Measurements from ENCODE around the gene ZNRF1. TPM values are rescaled to one million over a fixed set of nuclear protein-coding genes. Genes with fewer than 3 reads are reported as not detected.

Gene ZNRF1
- polyA plus RNA-seq, 2 of the 4 experiments (the other 2 are of a cell fraction) = 18.6 to 22.6 TPM

DNA sequence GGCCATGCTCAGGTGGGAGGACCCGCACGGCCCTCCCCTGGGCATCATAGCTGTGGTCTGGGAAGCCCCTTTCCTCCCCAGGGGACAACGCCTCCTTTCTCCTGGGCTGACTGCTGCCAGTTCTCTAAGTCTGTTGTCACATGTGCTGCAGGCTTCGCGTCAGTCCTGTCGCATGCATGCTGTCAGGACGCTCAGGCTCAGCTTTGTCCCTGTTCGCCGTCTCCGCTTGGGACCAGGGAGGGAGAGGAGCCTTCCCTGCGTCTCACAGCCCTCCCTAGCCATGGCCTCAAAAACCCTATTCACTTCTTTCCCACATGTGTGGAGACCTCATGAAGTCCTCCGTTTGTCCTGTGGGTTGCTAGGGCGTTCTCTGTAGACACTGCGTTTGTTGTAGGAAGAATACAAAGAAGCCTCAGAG, 96.4 kb downstream of the ZNRF1 start:
- FAIRE-seq = no peak
- Histone ChIP-seq H3K9me3 (no peaks in the 10 kb centered on the region), H3K4me2 (no peak overlapping the region), H3K4me3 (no peak overlapping the region), H3K4me1 (peaks cover 32% of the 10 kb centered on the region), H3K27ac (no peak overlapping the region)
- no peak for DNase-seq (ENCODE audit: low read depth in 1 of 2, low spot score in 1 of 2)
- 97% methylated on average over 14 of the region's 14 CpGs for WGBS (ENCODE audit: missing lambda C conversion rate)
- ChIA-PET POLR2A (no interaction called here), CTCF (interaction anchor here (0.6 to 11.3 kb wide), 4 partner anchors 17 to 96 kb away, joined by 3 to 69 read pairs (median 4); partner anchors contain the start of gene ZNRF1)
- ATAC-seq = no peak
- no peak for TF ChIP-seq FOSL2 (IDR thresholded peaks at IDR 0.05)
- TF ChIP-seq FOSL2 (CRISPR knock-in tag; IDR thresholded peaks at IDR 0.05) = no peak
- TF ChIP-seq, protein P1, sequence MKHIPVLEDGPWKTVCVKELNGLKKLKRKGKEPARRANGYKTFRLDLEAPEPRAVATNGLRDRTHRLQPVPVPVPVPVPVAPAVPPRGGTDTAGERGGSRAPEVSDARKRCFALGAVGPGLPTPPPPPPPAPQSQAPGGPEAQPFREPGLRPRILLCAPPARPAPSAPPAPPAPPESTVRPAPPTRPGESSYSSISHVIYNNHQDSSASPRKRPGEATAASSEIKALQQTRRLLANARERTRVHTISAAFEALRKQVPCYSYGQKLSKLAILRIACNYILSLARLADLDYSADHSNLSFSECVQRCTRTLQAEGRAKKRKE (CRISPR knock-in tag; IDR thresholded peaks at IDR 0.05; ENCODE audit: low read depth) = no peak
- TF ChIP-seq NFE2L2 (conservative IDR thresholded peaks at IDR 0.05; ENCODE audit: low read length) = no peak
- TF ChIP-seq USF2 (IDR thresholded peaks at IDR 0.05) = no peak
- TF ChIP-seq CBX2 (IDR thresholded peaks at IDR 0.05; ENCODE audit: borderline replicate concordance, low read depth) = no peak
- no peak for TF ChIP-seq CHD2 (IDR thresholded peaks at IDR 0.05; ENCODE audit: low read length, partially characterized antibody)
- TF ChIP-seq CHD4 (IDR thresholded peaks at IDR 0.05; ENCODE audit: borderline replicate concordance) = no peak
- no peak for TF ChIP-seq TFCP2L1 (CRISPR knock-in tag; IDR thresholded peaks at IDR 0.05)
- TF ChIP-seq CBX8 (IDR thresholded peaks at IDR 0.05) = no peak
- no peak for TF ChIP-seq HMGXB4 (CRISPR knock-in tag; IDR thresholded peaks at IDR 0.05; ENCODE audit: borderline replicate concordance)
- no peak for TF ChIP-seq NR3C1 (IDR thresholded peaks at IDR 0.05)
- no peak for TF ChIP-seq HEYL (CRISPR knock-in tag; IDR thresholded peaks at IDR 0.05)
- TF ChIP-seq FOXS1 (CRISPR knock-in tag; IDR thresholded peaks at IDR 0.05) = no peak
- TF ChIP-seq ESRRA (IDR thresholded peaks at IDR 0.05; ENCODE audit: borderline replicate concordance, low read length) = no peak
- no peak for TF ChIP-seq EP300 (IDR thresholded peaks at IDR 0.05)
- TF ChIP-seq, protein P2, sequence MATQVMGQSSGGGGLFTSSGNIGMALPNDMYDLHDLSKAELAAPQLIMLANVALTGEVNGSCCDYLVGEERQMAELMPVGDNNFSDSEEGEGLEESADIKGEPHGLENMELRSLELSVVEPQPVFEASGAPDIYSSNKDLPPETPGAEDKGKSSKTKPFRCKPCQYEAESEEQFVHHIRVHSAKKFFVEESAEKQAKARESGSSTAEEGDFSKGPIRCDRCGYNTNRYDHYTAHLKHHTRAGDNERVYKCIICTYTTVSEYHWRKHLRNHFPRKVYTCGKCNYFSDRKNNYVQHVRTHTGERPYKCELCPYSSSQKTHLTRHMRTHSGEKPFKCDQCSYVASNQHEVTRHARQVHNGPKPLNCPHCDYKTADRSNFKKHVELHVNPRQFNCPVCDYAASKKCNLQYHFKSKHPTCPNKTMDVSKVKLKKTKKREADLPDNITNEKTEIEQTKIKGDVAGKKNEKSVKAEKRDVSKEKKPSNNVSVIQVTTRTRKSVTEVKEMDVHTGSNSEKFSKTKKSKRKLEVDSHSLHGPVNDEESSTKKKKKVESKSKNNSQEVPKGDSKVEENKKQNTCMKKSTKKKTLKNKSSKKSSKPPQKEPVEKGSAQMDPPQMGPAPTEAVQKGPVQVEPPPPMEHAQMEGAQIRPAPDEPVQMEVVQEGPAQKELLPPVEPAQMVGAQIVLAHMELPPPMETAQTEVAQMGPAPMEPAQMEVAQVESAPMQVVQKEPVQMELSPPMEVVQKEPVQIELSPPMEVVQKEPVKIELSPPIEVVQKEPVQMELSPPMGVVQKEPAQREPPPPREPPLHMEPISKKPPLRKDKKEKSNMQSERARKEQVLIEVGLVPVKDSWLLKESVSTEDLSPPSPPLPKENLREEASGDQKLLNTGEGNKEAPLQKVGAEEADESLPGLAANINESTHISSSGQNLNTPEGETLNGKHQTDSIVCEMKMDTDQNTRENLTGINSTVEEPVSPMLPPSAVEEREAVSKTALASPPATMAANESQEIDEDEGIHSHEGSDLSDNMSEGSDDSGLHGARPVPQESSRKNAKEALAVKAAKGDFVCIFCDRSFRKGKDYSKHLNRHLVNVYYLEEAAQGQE (IDR thresholded peaks at IDR 0.05) = no peak
- TF ChIP-seq RARB (CRISPR knock-in tag; IDR thresholded peaks at IDR 0.05) = no peak
- TF ChIP-seq NPAS2 (CRISPR knock-in tag; IDR thresholded peaks at IDR 0.05; ENCODE audit: borderline replicate concordance) = no peak
- TF ChIP-seq, protein P3, sequence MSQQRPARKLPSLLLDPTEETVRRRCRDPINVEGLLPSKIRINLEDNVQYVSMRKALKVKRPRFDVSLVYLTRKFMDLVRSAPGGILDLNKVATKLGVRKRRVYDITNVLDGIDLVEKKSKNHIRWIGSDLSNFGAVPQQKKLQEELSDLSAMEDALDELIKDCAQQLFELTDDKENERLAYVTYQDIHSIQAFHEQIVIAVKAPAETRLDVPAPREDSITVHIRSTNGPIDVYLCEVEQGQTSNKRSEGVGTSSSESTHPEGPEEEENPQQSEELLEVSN (IDR thresholded peaks at IDR 0.05; ENCODE audit: borderline replicate concordance, low read depth) = no peak

All from A549 (cell line).